ENCODE results near the gene PPM1H. TPM values are rescaled to one million over a fixed set of nuclear protein-coding genes. Genes with fewer than 3 reads are reported as not detected.
"Not testable (repeated sequence)": the region's sequence is repeated elsewhere in the genome, so short reads cannot be mapped to it uniquely, and the experiment has no call there.

The PPM1H gene
- total RNA-seq, 1 donor, result 0.86 TPM

DNA sequence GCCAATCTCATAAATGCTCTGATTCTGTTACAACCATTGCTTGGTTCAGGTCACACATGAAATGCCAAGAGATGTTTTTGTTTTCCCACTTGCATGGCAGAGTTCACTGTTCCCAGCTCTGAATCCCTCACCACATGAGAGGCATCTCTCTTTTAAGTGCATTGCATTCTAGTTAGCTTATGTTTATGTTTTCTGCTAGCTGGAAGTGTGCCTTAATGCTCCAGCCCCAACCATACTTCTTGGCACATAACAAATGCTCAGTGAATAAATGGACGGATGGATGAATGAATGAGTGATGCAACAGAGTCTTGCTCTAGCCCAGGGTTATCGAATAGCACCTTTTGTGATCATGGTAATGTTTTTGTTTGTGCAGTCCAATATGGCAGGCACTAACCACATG, 197.3 kb downstream of the PPM1H start:
- DNase-seq (ENCODE audit: low read depth), result no peak
- no peak overlapping the region for H3K4me3 ChIP-seq (ENCODE audit: low read depth, low read length)
- TF ChIP-seq, protein P1, sequence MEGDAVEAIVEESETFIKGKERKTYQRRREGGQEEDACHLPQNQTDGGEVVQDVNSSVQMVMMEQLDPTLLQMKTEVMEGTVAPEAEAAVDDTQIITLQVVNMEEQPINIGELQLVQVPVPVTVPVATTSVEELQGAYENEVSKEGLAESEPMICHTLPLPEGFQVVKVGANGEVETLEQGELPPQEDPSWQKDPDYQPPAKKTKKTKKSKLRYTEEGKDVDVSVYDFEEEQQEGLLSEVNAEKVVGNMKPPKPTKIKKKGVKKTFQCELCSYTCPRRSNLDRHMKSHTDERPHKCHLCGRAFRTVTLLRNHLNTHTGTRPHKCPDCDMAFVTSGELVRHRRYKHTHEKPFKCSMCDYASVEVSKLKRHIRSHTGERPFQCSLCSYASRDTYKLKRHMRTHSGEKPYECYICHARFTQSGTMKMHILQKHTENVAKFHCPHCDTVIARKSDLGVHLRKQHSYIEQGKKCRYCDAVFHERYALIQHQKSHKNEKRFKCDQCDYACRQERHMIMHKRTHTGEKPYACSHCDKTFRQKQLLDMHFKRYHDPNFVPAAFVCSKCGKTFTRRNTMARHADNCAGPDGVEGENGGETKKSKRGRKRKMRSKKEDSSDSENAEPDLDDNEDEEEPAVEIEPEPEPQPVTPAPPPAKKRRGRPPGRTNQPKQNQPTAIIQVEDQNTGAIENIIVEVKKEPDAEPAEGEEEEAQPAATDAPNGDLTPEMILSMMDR (IDR thresholded peaks at IDR 0.05; ENCODE audit: insufficient read depth, low read depth, low read length), result no peak

DNA sequence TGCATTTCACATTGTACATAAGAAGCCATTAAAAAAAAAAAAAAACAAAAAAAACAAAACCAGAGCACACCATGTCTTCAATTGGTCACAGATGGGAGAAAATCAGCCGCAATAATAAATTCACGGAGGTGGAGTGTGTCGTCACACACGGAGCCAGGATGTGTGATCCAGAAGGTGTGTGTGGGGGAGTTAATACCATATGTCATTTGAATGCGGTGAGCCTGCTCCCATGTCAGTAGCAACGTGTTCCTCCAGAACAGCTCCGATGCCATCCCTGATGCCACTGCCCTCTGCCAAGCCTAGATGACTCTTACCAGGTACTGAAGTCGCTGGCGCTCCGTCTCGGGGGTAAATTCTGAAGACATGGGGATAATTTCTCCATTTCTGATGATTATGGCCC, 197.8 kb downstream of the PPM1H start:
- no peak for DNase-seq (ENCODE audit: low read depth)
- no peak overlapping the region for H3K4me3 ChIP-seq (ENCODE audit: low read depth, low read length)
- TF ChIP-seq, protein P1 (IDR thresholded peaks at IDR 0.05; ENCODE audit: insufficient read depth, low read depth, low read length), result no peak

DNA sequence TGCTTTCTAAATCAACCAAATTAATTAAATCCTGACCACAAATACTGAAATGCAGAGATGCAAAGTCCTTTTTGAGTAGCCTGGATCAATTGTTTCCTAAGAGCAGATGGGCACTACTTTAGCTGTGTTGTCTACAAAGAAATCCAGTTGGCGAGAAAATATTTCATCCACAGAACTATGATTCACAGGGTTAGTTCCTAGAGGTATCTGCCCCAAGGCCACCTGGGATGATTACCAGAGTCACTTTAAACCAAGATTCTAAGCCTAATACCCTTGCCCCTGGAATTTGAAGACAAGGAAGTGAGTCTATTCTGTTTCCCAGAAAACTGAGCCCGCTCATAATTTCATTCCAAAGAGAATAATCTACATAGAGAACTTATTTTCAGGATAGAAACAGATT, 198.4 kb downstream of the PPM1H start:
- DNase-seq (ENCODE audit: low read depth), result no peak
- TF ChIP-seq, protein P1 (IDR thresholded peaks at IDR 0.05; ENCODE audit: insufficient read depth, low read depth, low read length), result no peak
- H3K4me3 ChIP-seq (ENCODE audit: low read depth, low read length), result no peak overlapping the region

DNA sequence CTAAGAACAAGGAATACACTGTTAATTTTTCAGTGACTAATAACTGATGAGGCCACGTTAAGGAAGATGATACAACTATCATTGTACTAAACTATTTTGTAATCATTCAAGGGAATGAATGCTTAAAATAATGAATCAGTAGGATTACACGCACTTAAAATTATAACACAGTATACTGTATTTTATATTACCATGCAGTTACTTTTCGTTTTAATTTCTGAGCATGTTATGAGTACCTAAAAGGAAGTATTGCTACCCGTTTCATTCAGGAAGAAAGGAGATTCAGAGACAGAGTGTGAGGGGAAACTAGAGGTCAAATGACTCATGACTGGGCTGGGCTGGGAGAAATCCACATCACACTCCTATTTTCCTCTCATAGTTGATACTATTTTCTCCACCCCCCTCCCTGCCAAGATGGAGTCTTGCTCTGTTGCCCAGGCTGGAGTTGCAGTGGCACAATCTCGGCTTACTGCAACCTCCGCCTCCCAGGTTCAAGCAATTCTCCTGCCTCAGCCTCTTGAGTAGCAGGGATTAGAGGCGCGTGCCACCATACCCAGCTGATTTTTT, 202.0 kb downstream of the PPM1H start:
- no peak overlapping the region for H3K4me3 ChIP-seq (ENCODE audit: low read depth, low read length)
- DNase-seq (ENCODE audit: low read depth), result peak; percentile 67
- TF ChIP-seq, protein P1 (IDR thresholded peaks at IDR 0.05; ENCODE audit: insufficient read depth, low read depth, low read length), result no peak

DNA sequence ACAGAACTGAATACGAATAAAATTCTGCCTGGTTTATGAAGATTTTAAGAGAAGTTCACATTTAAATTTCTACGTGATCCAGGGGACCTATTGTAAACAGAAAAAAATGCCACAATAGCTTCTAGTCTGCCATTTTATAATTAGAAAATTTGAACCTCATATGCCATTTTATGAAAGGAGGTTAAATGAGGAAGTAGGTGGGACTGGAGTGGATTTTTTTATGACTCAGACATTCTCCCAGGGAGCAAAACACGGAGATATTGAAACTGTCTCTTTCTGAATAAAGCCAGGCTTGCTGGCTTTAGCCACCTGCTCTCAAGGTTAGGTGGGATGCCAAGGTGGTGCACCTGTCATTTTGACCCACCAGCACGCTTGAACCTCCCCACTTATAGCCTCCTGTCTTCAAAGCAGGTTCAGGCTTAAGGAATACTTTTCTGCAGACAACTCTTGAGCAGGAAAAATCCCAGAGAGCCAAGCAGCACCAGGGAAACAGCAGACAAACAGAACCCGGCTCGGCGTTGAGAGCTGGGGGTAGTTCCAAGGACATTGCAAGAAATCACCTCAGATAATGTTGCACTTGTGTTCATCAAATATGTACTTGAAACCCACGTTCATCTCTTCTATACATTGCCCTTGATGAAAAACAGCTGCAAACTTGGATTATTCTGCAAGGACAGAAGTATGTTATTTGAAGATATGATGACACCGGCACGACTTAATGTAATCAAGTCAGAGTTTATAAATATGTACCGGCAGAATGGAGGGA, 203.7 kb downstream of the PPM1H start:
- DNase-seq (ENCODE audit: low read depth), result no peak
- TF ChIP-seq, protein P1 (IDR thresholded peaks at IDR 0.05; ENCODE audit: insufficient read depth, low read depth, low read length), result no peak

DNA sequence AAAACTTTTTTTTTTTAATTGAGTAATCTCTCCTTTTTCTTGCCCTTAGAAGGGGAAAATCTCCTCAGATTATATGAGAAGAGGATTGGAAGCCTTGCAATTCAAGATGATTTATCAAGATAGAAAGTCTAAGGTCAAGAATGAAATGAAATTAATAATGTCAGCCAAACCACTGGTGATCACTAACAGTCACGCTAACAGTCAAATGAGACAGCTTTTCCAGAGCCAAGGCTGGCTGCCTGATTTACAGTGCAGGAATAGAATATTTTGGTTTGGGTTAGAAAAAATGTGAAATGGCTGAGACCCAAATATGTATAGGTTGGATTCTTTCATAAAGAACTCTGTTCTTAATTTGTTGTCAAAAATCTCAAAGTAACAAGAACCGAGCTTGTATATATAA, 204.3 kb downstream of the PPM1H start:
- H3K4me3 ChIP-seq (ENCODE audit: low read depth, low read length), result no peak overlapping the region
- TF ChIP-seq, protein P1 (IDR thresholded peaks at IDR 0.05; ENCODE audit: insufficient read depth, low read depth, low read length), result no peak
- peak; percentile 37 for DNase-seq (ENCODE audit: low read depth)

More for the DNA sequence above, 203.7 kb downstream of the PPM1H start:
- no peak overlapping the region for H3K4me3 ChIP-seq (ENCODE audit: low read depth, low read length)

DNA sequence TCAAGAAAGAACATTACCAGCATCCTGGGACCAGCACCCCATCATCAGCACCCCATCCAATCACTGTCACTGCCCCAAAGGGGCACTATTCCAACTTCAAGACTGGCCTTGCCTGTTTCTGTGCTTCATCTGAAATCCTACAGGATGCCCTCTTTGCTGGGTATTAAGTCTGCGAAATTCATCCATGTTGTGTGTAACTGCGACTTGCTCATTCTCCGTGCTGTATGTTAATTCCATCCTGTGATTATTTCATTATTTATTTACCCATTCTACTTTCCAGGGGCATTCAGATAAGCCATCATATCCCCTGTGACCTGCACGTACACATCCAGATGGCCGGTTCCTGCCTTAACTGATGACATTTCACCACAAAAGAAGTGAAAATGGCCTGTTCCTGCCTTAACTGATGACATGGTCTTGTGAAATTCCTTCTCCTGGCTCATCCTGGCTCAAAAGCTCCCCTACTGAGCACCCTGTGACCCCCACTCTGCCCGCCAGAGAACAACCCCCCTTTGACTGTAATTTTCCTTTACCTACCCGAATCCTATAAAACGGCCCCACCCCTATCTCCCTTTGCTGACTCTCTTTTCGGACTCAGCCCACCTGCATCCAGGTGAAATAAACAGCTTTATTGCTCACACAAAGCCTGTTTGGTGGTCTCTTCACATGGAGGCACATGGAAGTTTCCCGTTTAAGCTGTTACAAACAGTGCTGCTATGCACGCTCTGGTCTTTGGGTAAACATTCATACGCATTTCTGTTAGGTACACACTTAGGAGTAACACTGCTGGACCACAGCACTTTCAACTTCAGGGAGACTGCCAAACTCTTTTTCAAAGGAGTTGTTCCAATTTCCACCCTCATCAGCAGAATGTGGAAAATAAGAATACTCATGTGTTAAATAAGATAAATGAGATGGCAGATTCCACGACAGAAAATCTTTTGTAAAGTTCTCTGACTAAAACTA, 205.1 kb downstream of the PPM1H start:
- not testable (repeated sequence) for DNase-seq (ENCODE audit: low read depth); H3K4me3 ChIP-seq (ENCODE audit: low read depth, low read length)
